ENCODE measurements around the gene PCSK6. TPM values are rescaled to one million over a fixed set of nuclear protein-coding genes. Genes with fewer than 3 reads are reported as not detected.

The PCSK6 gene
- total RNA-seq, 1 donor from 2014 or later: 0.40 TPM

GRCh38 chr15:101283931-101284330 lies 205.6 kb downstream of the PCSK6 start:
- Mint-ChIP-seq H3K4me1 (ENCODE audit: low read depth) (no peaks in the 10 kb centered on the region), H3K4me3 (ENCODE audit: unreplicated experiment) (no peak overlapping the region), H3K27me3 (ENCODE audit: low read depth) (no peaks in the 10 kb centered on the region), H3K27ac (ENCODE audit: unreplicated experiment) (no peak overlapping the region), H3K9me3 (ENCODE audit: low read depth) (no peaks in the 10 kb centered on the region), H3K36me3 (ENCODE audit: low read depth) (peaks cover 19% of the 10 kb centered on the region)
- TF ChIP-seq, protein P1, sequence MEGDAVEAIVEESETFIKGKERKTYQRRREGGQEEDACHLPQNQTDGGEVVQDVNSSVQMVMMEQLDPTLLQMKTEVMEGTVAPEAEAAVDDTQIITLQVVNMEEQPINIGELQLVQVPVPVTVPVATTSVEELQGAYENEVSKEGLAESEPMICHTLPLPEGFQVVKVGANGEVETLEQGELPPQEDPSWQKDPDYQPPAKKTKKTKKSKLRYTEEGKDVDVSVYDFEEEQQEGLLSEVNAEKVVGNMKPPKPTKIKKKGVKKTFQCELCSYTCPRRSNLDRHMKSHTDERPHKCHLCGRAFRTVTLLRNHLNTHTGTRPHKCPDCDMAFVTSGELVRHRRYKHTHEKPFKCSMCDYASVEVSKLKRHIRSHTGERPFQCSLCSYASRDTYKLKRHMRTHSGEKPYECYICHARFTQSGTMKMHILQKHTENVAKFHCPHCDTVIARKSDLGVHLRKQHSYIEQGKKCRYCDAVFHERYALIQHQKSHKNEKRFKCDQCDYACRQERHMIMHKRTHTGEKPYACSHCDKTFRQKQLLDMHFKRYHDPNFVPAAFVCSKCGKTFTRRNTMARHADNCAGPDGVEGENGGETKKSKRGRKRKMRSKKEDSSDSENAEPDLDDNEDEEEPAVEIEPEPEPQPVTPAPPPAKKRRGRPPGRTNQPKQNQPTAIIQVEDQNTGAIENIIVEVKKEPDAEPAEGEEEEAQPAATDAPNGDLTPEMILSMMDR (IDR thresholded peaks at IDR 0.05): no peak
- no peak for DNase-seq (ENCODE audit: low spot score)

DNA sequence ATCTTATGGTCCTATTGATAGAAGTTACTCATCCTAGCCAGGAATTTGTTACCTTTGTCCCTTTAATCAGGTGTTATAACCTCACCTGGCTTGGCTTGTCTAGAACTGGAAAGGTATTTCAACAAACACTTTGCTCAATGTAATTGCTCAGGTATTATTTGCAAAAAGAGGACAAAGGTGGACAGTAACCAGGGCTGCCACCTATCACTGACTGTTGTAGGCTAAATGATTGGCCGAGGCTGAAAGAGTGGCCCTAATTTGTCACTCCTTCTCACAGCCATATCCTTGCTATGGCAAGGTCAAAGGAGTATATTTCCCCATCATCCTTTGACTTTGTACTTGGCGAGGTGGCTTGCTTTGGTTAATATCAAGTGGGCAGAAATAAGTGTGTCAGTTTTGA lies 209.5 kb downstream of the PCSK6 start:
- Mint-ChIP-seq H3K27me3 (ENCODE audit: low read depth) (no peaks in the 10 kb centered on the region), H3K4me3 (ENCODE audit: unreplicated experiment) (no peak overlapping the region), H3K27ac (ENCODE audit: unreplicated experiment) (no peak overlapping the region), H3K36me3 (ENCODE audit: low read depth) (peaks cover 11% of the 10 kb centered on the region), H3K4me1 (ENCODE audit: low read depth) (peaks cover 18% of the 10 kb centered on the region), H3K9me3 (ENCODE audit: low read depth) (no peaks in the 10 kb centered on the region)
- DNase-seq (ENCODE audit: low spot score): no peak
- TF ChIP-seq, protein P1 (IDR thresholded peaks at IDR 0.05): no peak

DNA sequence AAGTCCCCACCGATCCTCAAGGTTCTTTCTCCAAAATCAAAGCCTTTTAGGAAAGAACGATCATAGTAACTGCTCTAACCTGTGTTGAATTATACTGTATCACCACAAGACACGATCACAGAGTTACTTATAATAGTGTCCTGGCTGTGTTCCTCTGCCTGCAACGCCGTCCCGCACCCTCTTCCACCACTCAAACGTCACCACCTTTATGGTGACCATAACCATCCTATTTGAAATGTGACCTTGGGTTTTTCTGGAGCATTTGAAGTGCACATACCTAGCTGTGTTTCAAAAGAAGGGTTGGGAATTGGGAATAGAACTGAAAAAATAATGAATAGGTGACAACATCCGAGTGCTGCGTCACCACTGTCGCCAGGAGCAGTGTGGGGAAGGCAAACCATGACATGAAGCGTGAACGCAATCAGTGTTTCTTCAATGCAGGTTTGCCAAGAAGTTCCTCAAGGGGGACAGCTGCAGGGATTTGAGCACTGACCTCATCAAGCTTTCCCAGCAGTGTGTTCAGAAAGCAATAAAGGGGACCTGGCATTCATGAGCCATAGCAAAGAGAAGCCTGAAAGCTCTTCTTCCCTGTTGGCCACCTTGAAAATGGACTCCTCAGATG lies 211.5 kb downstream of the PCSK6 start:
- Mint-ChIP-seq H3K36me3 (ENCODE audit: low read depth) (peaks cover 23% of the 10 kb centered on the region), H3K4me1 (ENCODE audit: low read depth) (peaks cover 18% of the 10 kb centered on the region), H3K9me3 (ENCODE audit: low read depth) (no peaks in the 10 kb centered on the region), H3K27ac (ENCODE audit: unreplicated experiment) (peak overlapping the region; percentile 90), H3K27me3 (ENCODE audit: low read depth) (no peaks in the 10 kb centered on the region), H3K4me3 (ENCODE audit: unreplicated experiment) (peak overlapping the region; percentile 99)
- DNase-seq (ENCODE audit: low spot score): no peak
- TF ChIP-seq, protein P1 (IDR thresholded peaks at IDR 0.05): no peak

DNA sequence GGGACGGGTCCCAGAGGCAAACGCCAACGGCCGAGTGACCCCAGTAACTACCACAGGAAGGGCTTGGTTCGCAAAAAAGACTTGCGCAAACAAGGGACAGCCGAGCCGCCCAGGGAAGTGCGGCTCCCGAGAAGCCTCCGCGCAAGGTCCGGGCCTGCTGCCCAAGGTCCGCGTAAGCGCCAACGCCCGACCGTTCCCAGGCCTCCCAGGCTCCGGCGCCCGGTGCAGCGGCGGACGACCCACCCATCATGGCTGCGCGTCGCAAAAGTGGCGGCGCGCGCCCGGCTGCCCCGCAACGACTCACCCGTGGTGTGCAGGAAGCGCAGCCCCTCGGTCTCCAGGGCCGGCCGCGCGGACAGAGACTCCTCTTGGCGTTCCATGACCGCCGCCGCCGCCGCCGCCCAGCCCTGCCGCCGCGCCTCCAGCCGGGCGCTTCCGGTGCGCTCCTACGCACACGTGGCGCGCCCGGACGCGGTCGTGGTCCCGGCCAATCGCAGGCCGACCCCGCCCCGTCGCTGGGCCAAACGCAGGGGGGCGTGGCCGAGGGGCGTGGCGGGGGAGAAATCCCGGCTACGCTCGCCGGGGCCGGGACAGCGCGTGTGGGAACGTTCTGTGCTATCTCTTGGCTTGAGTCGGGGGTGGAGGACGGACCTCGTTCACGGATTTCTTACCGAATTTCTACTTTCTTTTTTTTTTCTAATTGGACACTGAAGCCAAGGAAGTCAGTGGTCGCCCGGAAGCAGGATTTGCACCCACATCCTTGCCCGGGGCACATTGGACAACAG lies 212.3 kb downstream of the PCSK6 start, which contains the start of gene SELENOS:
Gene SELENOS, minus strand, starts transcription at position 448 of the 785 bp plus-strand sequence. Its CDS starts 68 bp downstream, at position 380.
- H3K4me1 Mint-ChIP-seq (ENCODE audit: low read depth): peaks cover 18% of the 10 kb centered on the region
- no peak for DNase-seq (ENCODE audit: low spot score)
- peak within 1 kb of the TSS; percentile 99 for H3K4me3 Mint-ChIP-seq (ENCODE audit: unreplicated experiment)
- peak within 1 kb of the TSS; percentile 99 for H3K27ac Mint-ChIP-seq (ENCODE audit: unreplicated experiment)
- no peaks in the 10 kb centered on the region for H3K27me3 Mint-ChIP-seq (ENCODE audit: low read depth)
- TF ChIP-seq, protein P1 (IDR thresholded peaks at IDR 0.05): no peak
- H3K9me3 Mint-ChIP-seq (ENCODE audit: low read depth): no peaks in the 10 kb centered on the region
- H3K36me3 Mint-ChIP-seq (ENCODE audit: low read depth): peaks cover 28% of the 10 kb centered on the region

DNA sequence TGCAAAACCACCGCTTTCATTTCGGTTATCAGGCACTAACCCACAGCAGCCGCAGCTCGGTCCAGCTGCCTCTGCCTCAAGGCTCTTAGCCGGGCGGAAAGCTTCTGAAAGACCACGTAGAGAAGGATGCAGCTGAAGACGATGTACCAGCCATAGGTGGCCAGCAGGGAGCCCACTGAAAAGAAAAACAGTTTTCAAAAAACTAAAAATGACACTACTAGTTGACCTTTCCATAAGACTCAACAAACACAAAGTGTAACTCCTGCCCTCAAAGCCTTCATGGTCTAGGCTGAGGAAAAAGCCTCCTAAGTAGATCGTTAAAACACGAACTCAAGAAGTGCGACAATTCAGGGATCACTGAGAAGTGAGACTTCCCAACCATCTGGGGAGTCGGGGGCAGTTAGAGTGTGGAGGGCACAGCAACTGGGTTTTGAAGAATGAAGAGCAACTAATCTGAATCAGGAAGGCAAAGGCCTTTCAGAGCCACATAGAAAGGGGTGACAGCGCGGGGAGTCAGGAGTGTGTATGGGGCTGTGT lies 212.9 kb downstream of the PCSK6 start:
- Mint-ChIP-seq H3K4me1 (ENCODE audit: low read depth) (peaks cover 18% of the 10 kb centered on the region), H3K36me3 (ENCODE audit: low read depth) (peaks cover 32% of the 10 kb centered on the region), H3K4me3 (ENCODE audit: unreplicated experiment) (peak overlapping the region; percentile 99), H3K9me3 (ENCODE audit: low read depth) (no peaks in the 10 kb centered on the region), H3K27ac (ENCODE audit: unreplicated experiment) (peak overlapping the region; percentile 99), H3K27me3 (ENCODE audit: low read depth) (no peaks in the 10 kb centered on the region)
- TF ChIP-seq, protein P1 (IDR thresholded peaks at IDR 0.05): peak; percentile 75
- DNase-seq (ENCODE audit: low spot score): no peak
